HepG2 (cell line): Measurements from ENCODE around the gene GALR2. TPM values are rescaled to one million over a fixed set of nuclear protein-coding genes. Genes with fewer than 3 reads are reported as not detected.

Experiments
- CBX1 ChIP-seq: IDR thresholded peaks from one replicate; pipeline ENCODE4 v1.6.1; 2016; ENCODE audit warnings: antibody characterized with exemption, low read depth
- CHCHD3 ChIP-seq: sonication (generic); formaldehyde crosslinking; IDR thresholded peaks from 2 replicates; pipeline ENCODE4 v1.8.0; 2022; ENCODE audit warnings: mild to moderate bottlenecking, missing genetic modification reagents, moderate library complexity
- CHD4 ChIP-seq: fragments of 200-600 bp; sonication (generic); IDR thresholded peaks from 2 replicates; pipeline ENCODE4 v1.7.0; 2017; ENCODE audit warnings: mild to moderate bottlenecking, low read length, borderline replicate concordance
- EEA1 ChIP-seq: sonication (generic); formaldehyde crosslinking; IDR thresholded peaks from 2 replicates; pipeline ENCODE4 v1.5.1; 2020; ENCODE audit warnings: mild to moderate bottlenecking, missing genetic modification reagents, borderline replicate concordance
- FOXM1 ChIP-seq: sonication (generic); formaldehyde crosslinking; IDR thresholded peaks from 2 replicates; pipeline ENCODE4 v1.5.0; 2020; ENCODE audit warnings: missing genetic modification reagents
- GATAD1 ChIP-seq: IDR thresholded peaks from 2 replicates; pipeline ENCODE4 v1.6.1; 2016; ENCODE audit warnings: missing genetic modification reagents, missing compliant biosample characterization
- GPN1 ChIP-seq: sonication (generic); formaldehyde crosslinking; IDR thresholded peaks from 2 replicates; pipeline ENCODE4 v1.5.1; 2020; ENCODE audit warnings: missing genetic modification reagents, borderline replicate concordance
- HNRNPUL1 ChIP-seq: fragments of 200-400 bp; formaldehyde crosslinking; IDR thresholded peaks from 2 replicates; pipeline ENCODE4 v1.6.1; 2017; ENCODE audit warnings: low read depth, mild to moderate bottlenecking, low read length, moderate library complexity
- KAT2B ChIP-seq: fragments of 150-350 bp; IDR thresholded peaks from 2 replicates; pipeline ENCODE4 v1.6.1; 2014; ENCODE audit warnings: low read depth, low read length, borderline replicate concordance
- KLF15 ChIP-seq: sonication (generic); formaldehyde crosslinking; IDR thresholded peaks from 2 replicates; pipeline ENCODE4 v1.8.1; 2023; ENCODE audit warnings: borderline replicate concordance, mild to moderate bottlenecking, inconsistent platforms, missing genetic modification reagents, mixed read lengths
- NFKB2 ChIP-seq: sonication (generic); formaldehyde crosslinking; IDR thresholded peaks from 2 replicates; pipeline ENCODE4 v1.4.0; 2020; ENCODE audit warnings: missing genetic modification reagents, borderline replicate concordance
- NFYC ChIP-seq: IDR thresholded peaks from 2 replicates; pipeline ENCODE4 v1.6.1; 2016; ENCODE audit warnings: missing genetic modification reagents, missing compliant biosample characterization
- NKX3-1 ChIP-seq: sonication (generic); formaldehyde crosslinking; IDR thresholded peaks from 2 replicates; pipeline ENCODE4 v1.5.0; 2020; ENCODE audit warnings: missing genetic modification reagents
- NR2F1 ChIP-seq, 2 experiments: fragments of 450-650 bp in 1 of 2; formaldehyde crosslinking in 1 of 2; IDR thresholded peaks; 2 replicates each; pipeline versions ENCODE4 v1.5.0 to v1.6.1; 2016 to 2020; ENCODE audit warnings: mild to moderate bottlenecking in 1 of 2, missing compliant biosample characterization in 1 of 2, missing genetic modification reagents in 1 of 2, moderate library complexity in 1 of 2
- POGZ ChIP-seq: sonication (generic); formaldehyde crosslinking; IDR thresholded peaks from 2 replicates; pipeline ENCODE4 v1.4.0; 2020; ENCODE audit warnings: mild to moderate bottlenecking, missing genetic modification reagents
- POLR2AphosphoS5 ChIP-seq: IDR thresholded peaks from 2 replicates; pipeline ENCODE4 v1.6.1; 2012; ENCODE audit warnings: low read depth, low read length
- RBAK ChIP-seq: sonication (generic); formaldehyde crosslinking; IDR thresholded peaks from 2 replicates; pipeline ENCODE4 v1.5.1; 2020; ENCODE audit warnings: mild to moderate bottlenecking, missing genetic modification reagents
- ZBTB42 ChIP-seq: sonication (generic); formaldehyde crosslinking; IDR thresholded peaks from 2 replicates; pipeline ENCODE4 v1.5.0; 2020; ENCODE audit warnings: mild to moderate bottlenecking, missing genetic modification reagents
- ZFAT ChIP-seq: sonication (generic); formaldehyde crosslinking; conservative IDR thresholded peaks from 2 replicates; pipeline ENCODE4 v1.8.1; 2023; ENCODE audit warnings: missing genetic modification reagents, inconsistent platforms
- ZNF446 ChIP-seq: sonication (generic); formaldehyde crosslinking; IDR thresholded peaks from 2 replicates; pipeline ENCODE4 v1.5.0; 2020; ENCODE audit warnings: mild to moderate bottlenecking, missing genetic modification reagents
- ZNF451 ChIP-seq: sonication (generic); formaldehyde crosslinking; IDR thresholded peaks from 2 replicates; pipeline ENCODE4 v1.5.0; 2020; ENCODE audit warnings: mild to moderate bottlenecking, missing genetic modification reagents
- ZNF496 ChIP-seq: sonication (generic); formaldehyde crosslinking; IDR thresholded peaks from 2 replicates; pipeline ENCODE4 v1.8.1; 2023; ENCODE audit warnings: mild to moderate bottlenecking, moderate library complexity, missing genetic modification reagents; ENCODE audit not compliant: insufficient replicate concordance
- ZNF570 ChIP-seq: sonication (generic); formaldehyde crosslinking; IDR thresholded peaks from 2 replicates; pipeline ENCODE4 v1.4.0; 2020; ENCODE audit warnings: mild to moderate bottlenecking, missing genetic modification reagents, borderline replicate concordance
- ZNF576 ChIP-seq: sonication (generic); formaldehyde crosslinking; IDR thresholded peaks from 2 replicates; pipeline ENCODE4 v1.4.0; 2020; ENCODE audit warnings: mild to moderate bottlenecking, missing genetic modification reagents
- ZNF709 ChIP-seq: sonication (generic); formaldehyde crosslinking; IDR thresholded peaks from 2 replicates; pipeline ENCODE4 v1.5.0; 2020; ENCODE audit warnings: mild to moderate bottlenecking, missing genetic modification reagents
- polyA plus RNA-seq, 8 experiments: library from polyadenylated mRNA; depleted of rRNA in 3 of 8; stranded (reverse) in 7 of 8; unstranded in 1 of 8; fragments of >200 nt; fragmentation: Illumina TruSeq in 4 of 8; extraction: Trizol in 4 of 8; gene quantifications; 2 replicates each; pipeline versions ENCODE4 v1.2.1 to v1.2.3, GENCODE V29; 2011 to 2016; ENCODE audit warnings: low read depth in 4 of 8, missing spikeins in 1 of 8, mixed read lengths in 1 of 8; ENCODE audit not compliant: insufficient read depth in 1 of 8
- total RNA-seq, 5 experiments: library from RNA; depleted of rRNA; stranded (reverse); fragments of >200 nt; fragmentation: Illumina TruSeq; extraction: Trizol; gene quantifications; 2 replicates each; pipeline ENCODE4 v1.2.3, GENCODE V29; 2016; ENCODE audit warnings: low read depth in 1 of 5
- TF ChIP-seq, protein P1 (sequence below): sonication (generic); formaldehyde crosslinking; IDR thresholded peaks from 2 replicates; pipeline ENCODE4 v1.4.0; 2020; ENCODE audit warnings: missing genetic modification reagents
- TF ChIP-seq, protein P2 (sequence below), 2 experiments: IDR thresholded peaks; 2 replicates each; pipeline ENCODE4 v1.6.1; 2011 to 2012; ENCODE audit warnings: low read length in 2 of 2, borderline replicate concordance in 1 of 2, low read depth in 1 of 2, mild to moderate bottlenecking in 1 of 2, moderate library complexity in 1 of 2

The GALR2 gene
- total and polyA plus RNA-seq, 2 of the 13 experiments (the other 11 are each of a cell fraction or from before 2014, with no cell fraction given): 0.48 to 0.58 TPM

GRCh38 chr17:76072148-76072858, 2.3 kb upstream of the GALR2 start, which contains the start of gene SRP68 (continued):
- TF ChIP-seq, protein P1, sequence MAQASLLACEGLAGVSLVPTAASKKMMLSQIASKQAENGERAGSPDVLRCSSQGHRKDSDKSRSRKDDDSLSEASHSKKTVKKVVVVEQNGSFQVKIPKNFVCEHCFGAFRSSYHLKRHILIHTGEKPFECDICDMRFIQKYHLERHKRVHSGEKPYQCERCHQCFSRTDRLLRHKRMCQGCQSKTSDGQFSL (CRISPR knock-in tag): no peak
- TF ChIP-seq ZNF709 (CRISPR knock-in tag) (peak; percentile 93), RBAK (CRISPR knock-in tag) (no peak), ZNF576 (no peak; the same call in 1 of the 2 replicates), ZNF451 (0 out of 2 replicates have a peak, but pooled peaks have one; percentile 58), NFYC (CRISPR knock-in tag) (peak; percentile 12; the same call in 1 of the 2 replicates), CBX1 (peak; percentile 96), ZNF446 (CRISPR knock-in tag) (peak; percentile 90; the same call in 1 of the 2 replicates), KLF15 (peak; percentile 85; the same call in 1 of the 2 replicates), ZBTB42 (peak; percentile 87; the same call in 1 of the 2 replicates), ZNF496 (CRISPR knock-in tag) (no peak), POLR2AphosphoS5 (peak; percentile 81), CHD4 (no peak), ZFAT (no peak), GATAD1 (CRISPR knock-in tag) (peak; percentile 97), NFKB2 (CRISPR knock-in tag) (peak; percentile 90; the same call in 1 of the 2 replicates), HNRNPUL1 (no peak), FOXM1 (CRISPR knock-in tag) (0 out of 2 replicates have a peak, but pooled peaks have one; percentile 55), CHCHD3 (peak; percentile 92), ZNF570 (CRISPR knock-in tag) (peak; percentile 88), EEA1 (peak; percentile 98), NKX3-1 (CRISPR knock-in tag) (peak; percentile 83), NR2F1 (CRISPR knock-in tag; IDR thresholded peaks at IDR 0.05) (no peak), POGZ (CRISPR knock-in tag) (peak; percentile 69; the same call in 1 of the 2 replicates), KAT2B (no peak), GPN1 (CRISPR knock-in tag) (no peak)
- TF ChIP-seq, protein P2, sequence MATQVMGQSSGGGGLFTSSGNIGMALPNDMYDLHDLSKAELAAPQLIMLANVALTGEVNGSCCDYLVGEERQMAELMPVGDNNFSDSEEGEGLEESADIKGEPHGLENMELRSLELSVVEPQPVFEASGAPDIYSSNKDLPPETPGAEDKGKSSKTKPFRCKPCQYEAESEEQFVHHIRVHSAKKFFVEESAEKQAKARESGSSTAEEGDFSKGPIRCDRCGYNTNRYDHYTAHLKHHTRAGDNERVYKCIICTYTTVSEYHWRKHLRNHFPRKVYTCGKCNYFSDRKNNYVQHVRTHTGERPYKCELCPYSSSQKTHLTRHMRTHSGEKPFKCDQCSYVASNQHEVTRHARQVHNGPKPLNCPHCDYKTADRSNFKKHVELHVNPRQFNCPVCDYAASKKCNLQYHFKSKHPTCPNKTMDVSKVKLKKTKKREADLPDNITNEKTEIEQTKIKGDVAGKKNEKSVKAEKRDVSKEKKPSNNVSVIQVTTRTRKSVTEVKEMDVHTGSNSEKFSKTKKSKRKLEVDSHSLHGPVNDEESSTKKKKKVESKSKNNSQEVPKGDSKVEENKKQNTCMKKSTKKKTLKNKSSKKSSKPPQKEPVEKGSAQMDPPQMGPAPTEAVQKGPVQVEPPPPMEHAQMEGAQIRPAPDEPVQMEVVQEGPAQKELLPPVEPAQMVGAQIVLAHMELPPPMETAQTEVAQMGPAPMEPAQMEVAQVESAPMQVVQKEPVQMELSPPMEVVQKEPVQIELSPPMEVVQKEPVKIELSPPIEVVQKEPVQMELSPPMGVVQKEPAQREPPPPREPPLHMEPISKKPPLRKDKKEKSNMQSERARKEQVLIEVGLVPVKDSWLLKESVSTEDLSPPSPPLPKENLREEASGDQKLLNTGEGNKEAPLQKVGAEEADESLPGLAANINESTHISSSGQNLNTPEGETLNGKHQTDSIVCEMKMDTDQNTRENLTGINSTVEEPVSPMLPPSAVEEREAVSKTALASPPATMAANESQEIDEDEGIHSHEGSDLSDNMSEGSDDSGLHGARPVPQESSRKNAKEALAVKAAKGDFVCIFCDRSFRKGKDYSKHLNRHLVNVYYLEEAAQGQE (IDR thresholded peaks at IDR 0.05; ENCODE audit: borderline replicate concordance in 1 of 2, low read depth in 1 of 2, low read length in 2 of 2): no peak
